IMR-90 (cell line): ENCODE results near the gene GLDC. TPM values are rescaled to one million over a fixed set of nuclear protein-coding genes. Genes with fewer than 3 reads are reported as not detected.

Experiments
- ATAC-seq: fragments of 200-7000 bp; cut with Tn5 transposase; 2 replicates; pipeline ENCODE4 v1.9.1; 2020; ENCODE audit warnings: low read depth, mild to moderate bottlenecking, moderate library complexity
- BruUV-seq: library from RNA; stranded (reverse); fragments of 400-500 nt; replicated peaks from 2 replicates; lab custom pipeline; 2021; lab: Mats Ljungman, UMichigan
- CTCF ChIA-PET: fragments of 300-600 bp; formaldehyde crosslinking; extraction: SDS; loops from one replicate; lab custom pipeline; 2021; ENCODE audit warnings: antibody characterized with exemption; lab: Yijun Ruan, JAX
- POLR2A ChIA-PET: fragments of 300-600 bp; sonication (Branson Sonifier 250); formaldehyde crosslinking; loops from one replicate; lab custom pipeline; 2022; ENCODE audit warnings: antibody characterized with exemption; ENCODE audit not compliant: unreplicated experiment; lab: Charles Lee
- DNase-seq: peaks from one replicate; pipeline ENCODE4 v3.0.0; 2013
- H2AFZ ChIP-seq: replicated peaks from 2 replicates; pipeline ENCODE3; 2013; ENCODE audit warnings: low read length, mild to moderate bottlenecking; ENCODE audit not compliant: poor library complexity
- H2AK5ac ChIP-seq: 2 replicates; pipeline ENCODE4 v1.6.1; 2013; ENCODE audit warnings: low read depth, low read length, inconsistent platforms
- H2AK9ac ChIP-seq: replicated peaks from 2 replicates; pipeline ENCODE3; 2013; ENCODE audit warnings: mild to moderate bottlenecking, low read depth, low read length, moderate library complexity; ENCODE audit not compliant: poor library complexity
- H2BK120ac ChIP-seq: 2 replicates; pipeline ENCODE4 v1.6.1; 2013; ENCODE audit warnings: low read depth, low read length, inconsistent platforms
- H2BK15ac ChIP-seq: 3 replicates; pipeline ENCODE4 v1.6.1; 2013; ENCODE audit warnings: low read depth, low read length, inconsistent platforms
- H2BK20ac ChIP-seq: 2 replicates; pipeline ENCODE4 v1.6.1; 2013; ENCODE audit warnings: low read depth, mild to moderate bottlenecking, inconsistent platforms, low read length, moderate library complexity
- H2BK5ac ChIP-seq: 2 replicates; pipeline ENCODE4 v1.6.1; 2013; ENCODE audit warnings: mild to moderate bottlenecking, low read depth, low read length, inconsistent platforms; ENCODE audit not compliant: poor library complexity, severe bottlenecking
- H3K14ac ChIP-seq: replicated peaks from 2 replicates; pipeline ENCODE4 v1.6.1; 2013; ENCODE audit warnings: low read depth, low read length, inconsistent platforms
- H3K18ac ChIP-seq: 2 replicates; pipeline ENCODE4 v1.6.1; 2013; ENCODE audit warnings: low read depth, low read length, control low read depth
- H3K23ac ChIP-seq: 2 replicates; pipeline ENCODE4 v1.6.1; 2013; ENCODE audit warnings: low read depth, low read length, inconsistent platforms
- H3K27ac ChIP-seq: 2 replicates; pipeline ENCODE4 v1.5.1; 2013; ENCODE audit warnings: mild to moderate bottlenecking, control low read depth, low read length; ENCODE audit not compliant: insufficient read depth
- H3K27me3 ChIP-seq: 2 replicates; pipeline ENCODE4 v1.6.1; 2013; ENCODE audit warnings: low read length; ENCODE audit not compliant: control insufficient read depth, insufficient read depth
- H3K36me3 ChIP-seq: 2 replicates; pipeline ENCODE4 v1.6.1; 2013; ENCODE audit warnings: low read length, mixed read lengths; ENCODE audit not compliant: control insufficient read depth, insufficient read depth
- H3K4ac ChIP-seq: 2 replicates; pipeline ENCODE4 v1.6.1; 2013; ENCODE audit warnings: low read depth, low read length, inconsistent platforms
- H3K4me1 ChIP-seq: 2 replicates; pipeline ENCODE4 v1.6.1; 2013; ENCODE audit warnings: low read length, mixed read lengths; ENCODE audit not compliant: control insufficient read depth, insufficient read depth
- H3K4me2 ChIP-seq: 2 replicates; pipeline ENCODE4 v1.6.1; 2013; ENCODE audit warnings: low read depth, mild to moderate bottlenecking, control low read depth, low read length, moderate library complexity
- H3K4me3 ChIP-seq: 2 replicates; pipeline ENCODE4 v1.5.1; 2013; ENCODE audit warnings: low read depth, mild to moderate bottlenecking, control low read depth, low read length, moderate library complexity; ENCODE audit not compliant: insufficient read depth
- H3K56ac ChIP-seq: 2 replicates; pipeline ENCODE4 v1.6.1; 2013; ENCODE audit warnings: low read length, inconsistent platforms; ENCODE audit not compliant: insufficient read depth; ENCODE audit errors: extremely low read depth
- H3K79me1 ChIP-seq, 2 experiments: 2 replicates each; pipeline ENCODE4 v1.6.1; 2013; ENCODE audit warnings: low read length in 2 of 2, inconsistent platforms in 1 of 2, low read depth in 1 of 2
- H3K9ac ChIP-seq: 2 replicates; pipeline ENCODE4 v1.6.1; 2013; ENCODE audit warnings: low read depth, low read length, control low read depth
- H3K9me1 ChIP-seq: 2 replicates; pipeline ENCODE4 v1.6.1; 2013; ENCODE audit warnings: low read length, inconsistent platforms; ENCODE audit not compliant: insufficient read depth
- H3K9me3 ChIP-seq: 2 replicates; pipeline ENCODE4 v1.6.1; 2013; ENCODE audit warnings: low read length; ENCODE audit not compliant: control insufficient read depth, insufficient read depth
- H4K20me1 ChIP-seq: 2 replicates; pipeline ENCODE4 v1.6.1; 2013; ENCODE audit warnings: low read length, inconsistent platforms; ENCODE audit not compliant: insufficient read depth
- H4K5ac ChIP-seq: 2 replicates; pipeline ENCODE4 v1.6.1; 2013; ENCODE audit warnings: mild to moderate bottlenecking, low read depth, low read length, control low read depth
- H4K8ac ChIP-seq, 2 experiments: 2 replicates each; pipeline ENCODE4 v1.6.1; 2013; ENCODE audit warnings: low read depth in 2 of 2, low read length in 2 of 2, control low read depth in 1 of 2, inconsistent platforms in 1 of 2
- H4K91ac ChIP-seq: 2 replicates; pipeline ENCODE4 v1.6.1; 2013; ENCODE audit warnings: low read depth, low read length, inconsistent platforms; ENCODE audit not compliant: insufficient read depth
- BHLHE40 ChIP-seq: fragments of 150-350 bp; IDR thresholded peaks from 2 replicates; pipeline ENCODE4 v1.6.1; 2016; ENCODE audit warnings: mild to moderate bottlenecking, low read depth, low read length
- CEBPB ChIP-seq: IDR thresholded peaks from 2 replicates; pipeline ENCODE4 v1.6.1; 2012; ENCODE audit warnings: low read depth, low read length, improper control_type of control experiment
- CHD1 ChIP-seq: IDR thresholded peaks from 2 replicates; pipeline ENCODE4 v1.6.1; 2012; ENCODE audit warnings: low read depth, low read length, improper control_type of control experiment
- CTCF ChIP-seq: conservative IDR thresholded peaks from 2 replicates; pipeline ENCODE4 v1.5.1; 2012; ENCODE audit warnings: mild to moderate bottlenecking, low read depth, low read length, improper control_type of control experiment
- ELK1 ChIP-seq: fragments of 150-350 bp; IDR thresholded peaks from 2 replicates; pipeline ENCODE4 v1.6.1; 2016; ENCODE audit warnings: low read depth, mild to moderate bottlenecking, low read length, moderate library complexity, borderline replicate concordance
- FOS ChIP-seq: fragments of 150-350 bp; IDR thresholded peaks from 2 replicates; pipeline ENCODE4 v1.6.1; 2016; ENCODE audit warnings: low read depth, low read length
- MAFK ChIP-seq: IDR thresholded peaks from 2 replicates; pipeline ENCODE4 v1.6.1; 2012; ENCODE audit warnings: low read depth, low read length, improper control_type of control experiment
- MAZ ChIP-seq: IDR thresholded peaks from 2 replicates; pipeline ENCODE4 v1.6.1; 2012; ENCODE audit warnings: low read depth, mild to moderate bottlenecking, low read length, improper control_type of control experiment, moderate library complexity, borderline replicate concordance
- MXI1 ChIP-seq: IDR thresholded peaks from 2 replicates; pipeline ENCODE4 v1.6.1; 2012; ENCODE audit warnings: low read depth, mild to moderate bottlenecking, low read length, moderate library complexity, borderline replicate concordance
- NFE2L2 ChIP-seq: fragments of 150-350 bp; IDR thresholded peaks from 2 replicates; pipeline ENCODE4 v1.6.1; 2016; ENCODE audit warnings: low read depth, mild to moderate bottlenecking, low read length
- POLR2A ChIP-seq: IDR thresholded peaks from 2 replicates; pipeline ENCODE4 v1.6.1; 2012; ENCODE audit warnings: mild to moderate bottlenecking, low read depth, low read length
- RCOR1 ChIP-seq: IDR thresholded peaks from 2 replicates; pipeline ENCODE4 v1.6.1; 2012; ENCODE audit warnings: mild to moderate bottlenecking, low read length, improper control_type of control experiment; ENCODE audit not compliant: insufficient replicate concordance
- RFX5 ChIP-seq: IDR thresholded peaks from 2 replicates; pipeline ENCODE4 v1.8.0; 2012; ENCODE audit warnings: low read depth, mild to moderate bottlenecking, low read length, moderate library complexity
- SMC3 ChIP-seq: fragments of 150-350 bp; IDR thresholded peaks from 2 replicates; pipeline ENCODE4 v1.6.1; 2016; ENCODE audit warnings: low read depth, mild to moderate bottlenecking, antibody characterized with exemption, low read length, moderate library complexity
- USF2 ChIP-seq: fragments of 150-350 bp; IDR thresholded peaks from 2 replicates; pipeline ENCODE4 v1.6.1; 2017; ENCODE audit warnings: mild to moderate bottlenecking, antibody characterized with exemption, low read length, low read depth
- WGBS, 2 experiments: methylation state at CpG; one replicate each; pipeline versions ENCODE4 v1.1.5 to v1.1.7; 2013; ENCODE audit warnings: missing lambda C conversion rate in 2 of 2; ENCODE audit not compliant: insufficient read length in 1 of 2; ENCODE audit errors: extremely low coverage in 2 of 2; 5-methylcytosine and 5-hydroxymethylcytosine counted together
- dilution Hi-C: fragments of 300-500 bp; cut with HindIII; formaldehyde crosslinking; loops from one replicate; pipeline ENCODE4 v1.14.3; 2018; ENCODE audit warnings: low sequenced_read_pairs; ENCODE audit not compliant: unreplicated experiment
- in situ Hi-C: fragments of 300-500 bp; cut with MboI; formaldehyde crosslinking; loops from 3 replicates; pipeline ENCODE4 v1.14.3; 2019; ENCODE audit warnings: low sequenced_read_pairs, inconsistent platforms, mixed read lengths
- intact Hi-C: fragments of 100-400 bp; cut with micrococcal nuclease; formaldehyde crosslinking; loops from 2 replicates; pipeline ENCODE4 v1.10.0; 2022
- polyA plus RNA-seq, 3 experiments: library from polyadenylated mRNA; depleted of rRNA; stranded (reverse); fragments of >200 nt; gene quantifications; 2 replicates each; pipeline ENCODE4 v1.2.3, GENCODE V29; 2012; ENCODE audit warnings: low replicate concordance in 1 of 3
- total RNA-seq: library from RNA; depleted of rRNA; stranded (reverse); fragments of >200 nt; gene quantifications from 2 replicates; pipeline ENCODE4 v1.2.3, GENCODE V29; 2012

The GLDC gene
- total and polyA plus RNA-seq, 2 of the 4 experiments (the other 2 are of a cell fraction): 0.36 to 0.50 TPM

- dilution Hi-C loops (no loop called here), in situ Hi-C loops (loop anchor here (5.0 kb wide), 1 partner anchor 215 kb away; no protein-coding TSS in a partner anchor), intact Hi-C loops (loop anchor here (1.0 to 5.0 kb wide), 3 partner anchors 42 to 510 kb away; no protein-coding TSS in a partner anchor)
- Histone ChIP-seq H2BK15ac (peak overlapping the region; percentile 80), H3K27ac (peak overlapping the region; percentile 98), H3K79me1 (peaks cover 0 to 8% of the 10 kb centered on the region in 2 experiments; a peak in 1 of 4 replicates), H4K20me1 (no peaks in the 10 kb centered on the region), H3K4me3 (peak overlapping the region; percentile 38; the same call in 1 of the 2 replicates), H3K4me2 (peak overlapping the region; percentile 93), H2AK5ac (peak overlapping the region; percentile 69), H4K8ac (peak overlapping the region; percentile 58 to 95), H4K91ac (peak overlapping the region; percentile 97), H2BK20ac (peak overlapping the region; percentile 97), H3K27me3 (no peaks in the 10 kb centered on the region), H2AFZ (peak overlapping the region; percentile 69), H3K23ac (peak overlapping the region; percentile 91), H2BK5ac (peak overlapping the region; percentile 99), H2AK9ac (no peak overlapping the region), H3K9me3 (no peaks in the 10 kb centered on the region), H4K5ac (peak overlapping the region; percentile 83), H3K4me1 (peaks cover 12% of the 10 kb centered on the region), H3K9ac (peak overlapping the region; percentile 85), H3K18ac (peak overlapping the region; percentile 97), H3K36me3 (no peaks in the 10 kb centered on the region), H3K14ac (peak overlapping the region; percentile 95), H3K9me1 (no peaks in the 10 kb centered on the region), H3K4ac (peak overlapping the region; percentile 97), H2BK120ac (peak overlapping the region; percentile 99), H3K56ac (peak overlapping the region; percentile 99)
- ATAC-seq: peak; percentile 67
- BruUV-seq: no TSS peak
- WGBS, 2 experiments: no CpG with 5 or more reads among the region's 5 CpGs
- peak; percentile 97 for DNase-seq
- POLR2A ChIA-PET: interaction anchor here (0.6 kb wide), 1 partner anchor 1813 kb away, joined by 3 read pairs; no protein-coding TSS in a partner anchor
- CTCF ChIA-PET: interaction anchor here (0.6 to 2.6 kb wide), 4 partner anchors 12 to 513 kb away, joined by 3 to 8 read pairs (median 4); no protein-coding TSS in a partner anchor
- TF ChIP-seq ELK1 (no peak), FOS (peak; percentile 73), RFX5 (no peak), USF2 (no peak), MAFK (0 out of 2 replicates have a peak, but pooled peaks have one; percentile 2), BHLHE40 (peak; percentile 26), NFE2L2 (no peak; the same call in 1 of the 2 replicates), CHD1 (no peak), MXI1 (no peak), POLR2A (no peak; the same call in none of the 2 replicates), MAZ (no peak), SMC3 (no peak), RCOR1 (no peak), CTCF (no peak), CEBPB (no peak)
Measured at GRCh38 chr9:6567140-6567591, 78.4 kb downstream of the GLDC start.
